Dendritic cell treated with granulocyte-macrophage colony-stimulating factor and Interleukin-4, amounts not matched to agents 40 ng/mL and 50 ng/mL, for 4 days (primary cell): ENCODE measurements around the gene UNC13A.
"Not testable (repeated sequence)": the region's sequence is repeated elsewhere in the genome, so short reads cannot be mapped to it uniquely, and the experiment has no call there.

Experiments used
- H3K27ac Mint-ChIP-seq: one replicate; pipeline ENCODE4 v1.8.0; 2022; ENCODE audit warnings: mild to moderate bottlenecking, mixed read lengths
- H3K27me3 Mint-ChIP-seq: one replicate; pipeline ENCODE4 v1.8.0; 2022; ENCODE audit warnings: mild to moderate bottlenecking, mixed read lengths
- H3K36me3 Mint-ChIP-seq: one replicate; pipeline ENCODE4 v1.8.0; 2022; ENCODE audit warnings: low read depth, mixed read lengths
- H3K4me1 Mint-ChIP-seq: one replicate; pipeline ENCODE4 v1.8.0; 2022; ENCODE audit warnings: low read depth, mixed read lengths
- H3K4me3 Mint-ChIP-seq: one replicate; pipeline ENCODE4 v1.8.0; 2022; ENCODE audit warnings: mild to moderate bottlenecking, moderate library complexity, mixed read lengths
- H3K9me3 Mint-ChIP-seq: one replicate; pipeline ENCODE4 v1.8.0; 2022; ENCODE audit warnings: mixed read lengths
- intact Hi-C: fragments of 100-400 bp; cut with micrococcal nuclease; formaldehyde crosslinking; loops from one replicate; pipeline ENCODE4 v1.15.0; 2022

UNC13A gene

GRCh38 chr19:17582613-17583012 lies 105.5 kb downstream of the UNC13A start:
- Mint-ChIP-seq H3K4me1 (peaks cover 46% of the 10 kb centered on the region), H3K4me3 (no peak overlapping the region), H3K27me3 (no peaks in the 10 kb centered on the region), H3K36me3 (peaks cover 63% of the 10 kb centered on the region), H3K27ac (no peak overlapping the region), H3K9me3 (no peaks in the 10 kb centered on the region)
- intact Hi-C loops, result no loop called here

DNA sequence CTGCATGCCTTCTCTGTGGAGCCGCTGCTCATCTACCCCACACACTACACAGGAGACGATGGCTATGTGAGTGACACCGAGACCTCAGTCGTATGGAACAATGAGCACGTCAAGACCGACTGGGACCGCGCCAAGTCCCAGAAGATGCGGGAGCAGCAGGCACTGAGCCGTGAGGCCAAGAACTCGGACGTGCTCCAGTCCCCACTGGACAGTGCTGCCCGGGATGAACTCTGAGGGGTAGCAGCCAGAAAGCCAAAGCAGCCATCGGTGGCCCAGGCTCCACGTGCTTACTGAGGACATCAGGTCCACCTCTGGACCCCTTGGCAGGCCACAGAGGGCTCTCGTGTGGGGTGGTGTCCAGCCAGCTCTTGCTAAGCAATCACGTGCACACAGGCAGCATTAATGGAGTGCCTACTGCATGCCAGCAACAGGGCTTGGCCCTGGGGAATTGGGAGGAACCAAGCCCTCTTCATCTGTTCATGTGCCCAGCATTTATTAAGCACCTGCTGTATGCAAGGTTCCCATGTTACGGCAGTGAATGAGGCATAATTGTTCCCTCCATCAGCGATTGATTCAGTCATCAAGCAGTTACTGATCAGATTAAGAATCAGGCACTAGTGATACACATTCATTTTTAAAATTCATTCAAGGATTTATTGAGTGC lies 106.8 kb downstream of the UNC13A start:
- Mint-ChIP-seq H3K4me3 (no peak overlapping the region), H3K27ac (no peak overlapping the region), H3K4me1 (peaks cover 59% of the 10 kb centered on the region), H3K9me3 (no peaks in the 10 kb centered on the region), H3K36me3 (peaks cover 75% of the 10 kb centered on the region), H3K27me3 (no peaks in the 10 kb centered on the region)
- intact Hi-C loops, result no loop called here

GRCh38 chr19:17580470-17581144 lies 107.5 kb downstream of the UNC13A start:
- no peaks in the 10 kb centered on the region for H3K9me3 Mint-ChIP-seq
- peaks cover 83% of the 10 kb centered on the region for H3K36me3 Mint-ChIP-seq
- peaks cover 66% of the 10 kb centered on the region for H3K4me1 Mint-ChIP-seq
- no peak overlapping the region for H3K4me3 Mint-ChIP-seq
- intact Hi-C loops, result no loop called here
- H3K27ac Mint-ChIP-seq, result peak overlapping the region; percentile 59
- H3K27me3 Mint-ChIP-seq, result no peaks in the 10 kb centered on the region

GRCh38 chr19:17579661-17580244 lies 108.4 kb downstream of the UNC13A start:
- intact Hi-C loops, result no loop called here
- H3K27me3 Mint-ChIP-seq, result no peaks in the 10 kb centered on the region
- peak overlapping the region; percentile 59 for H3K27ac Mint-ChIP-seq
- H3K36me3 Mint-ChIP-seq, result peaks cover 91% of the 10 kb centered on the region
- peaks cover 66% of the 10 kb centered on the region for H3K4me1 Mint-ChIP-seq
- H3K9me3 Mint-ChIP-seq, result no peaks in the 10 kb centered on the region
- H3K4me3 Mint-ChIP-seq, result no peak overlapping the region

GRCh38 chr19:17577457-17578097 lies 110.6 kb downstream of the UNC13A start:
- Mint-ChIP-seq H3K4me3 (no peak overlapping the region), H3K9me3 (no peaks in the 10 kb centered on the region), H3K4me1 (peaks cover 64% of the 10 kb centered on the region), H3K27ac (peak overlapping the region; percentile 30), H3K27me3 (no peaks in the 10 kb centered on the region), H3K36me3 (peaks cover 94% of the 10 kb centered on the region)
- intact Hi-C loops, result no loop called here

- Mint-ChIP-seq H3K27ac (peak overlapping the region; percentile 30), H3K9me3 (no peaks in the 10 kb centered on the region), H3K4me3 (no peak overlapping the region), H3K4me1 (peaks cover 68% of the 10 kb centered on the region), H3K36me3 (peaks cover 94% of the 10 kb centered on the region), H3K27me3 (no peaks in the 10 kb centered on the region)
- intact Hi-C loops, result no loop called here
Measured at GRCh38 chr19:17576758-17577456, 111.2 kb downstream of the UNC13A start.

GRCh38 chr19:17575871-17576757 lies 112.0 kb downstream of the UNC13A start:
- H3K27me3 Mint-ChIP-seq, result no peaks in the 10 kb centered on the region
- H3K4me1 Mint-ChIP-seq, result peaks cover 66% of the 10 kb centered on the region
- H3K4me3 Mint-ChIP-seq, result no peak overlapping the region
- peak overlapping the region; percentile 54 for H3K27ac Mint-ChIP-seq
- intact Hi-C loops, result no loop called here
- H3K36me3 Mint-ChIP-seq, result peaks cover 94% of the 10 kb centered on the region
- H3K9me3 Mint-ChIP-seq, result no peaks in the 10 kb centered on the region

GRCh38 chr19:17572638-17573037 lies 115.5 kb downstream of the UNC13A start:
- H3K9me3 Mint-ChIP-seq, result no peaks in the 10 kb centered on the region
- H3K27ac Mint-ChIP-seq, result peak overlapping the region; percentile 1
- peaks cover 37% of the 10 kb centered on the region for H3K4me1 Mint-ChIP-seq
- intact Hi-C loops, result no loop called here
- no peak overlapping the region for H3K4me3 Mint-ChIP-seq
- no peaks in the 10 kb centered on the region for H3K27me3 Mint-ChIP-seq
- H3K36me3 Mint-ChIP-seq, result peaks cover 94% of the 10 kb centered on the region

DNA sequence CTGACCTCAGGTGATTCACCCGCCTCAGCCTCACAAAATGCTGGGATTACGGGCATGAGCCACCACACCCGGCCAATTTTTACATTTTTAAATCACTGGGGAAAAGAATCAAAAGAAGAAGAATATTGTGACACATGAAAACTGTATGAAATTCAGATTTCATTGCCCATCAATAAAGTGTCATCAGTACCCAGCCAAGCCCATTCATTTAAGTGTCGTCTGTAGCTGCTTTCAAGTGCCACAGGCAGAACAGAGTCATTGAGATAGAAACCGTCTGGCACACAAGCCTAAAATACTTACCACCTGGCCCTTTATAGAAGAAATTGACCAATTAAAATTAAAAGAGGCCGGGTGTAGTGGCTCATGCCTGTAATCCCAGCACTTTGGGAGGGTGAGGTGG lies 117.4 kb downstream of the UNC13A start:
- peaks cover 94% of the 10 kb centered on the region for H3K36me3 Mint-ChIP-seq
- no peak overlapping the region for H3K27ac Mint-ChIP-seq
- intact Hi-C loops, result no loop called here
- H3K4me3 Mint-ChIP-seq, result no peak overlapping the region
- no peaks in the 10 kb centered on the region for H3K9me3 Mint-ChIP-seq
- H3K27me3 Mint-ChIP-seq, result no peaks in the 10 kb centered on the region
- H3K4me1 Mint-ChIP-seq, result peaks cover 21% of the 10 kb centered on the region

- H3K4me1 Mint-ChIP-seq, result peaks cover 24% of the 10 kb centered on the region
- peaks cover 94% of the 10 kb centered on the region for H3K36me3 Mint-ChIP-seq
- H3K4me3 Mint-ChIP-seq, H3K27ac Mint-ChIP-seq, H3K27me3 Mint-ChIP-seq, intact Hi-C loops, H3K9me3 Mint-ChIP-seq: not testable (repeated sequence)
Measured at GRCh38 chr19:17570291-17570690, 117.9 kb downstream of the UNC13A start.

- Mint-ChIP-seq H3K4me3 (no peak overlapping the region), H3K4me1 (peaks cover 27% of the 10 kb centered on the region), H3K27ac (no peak overlapping the region), H3K36me3 (peaks cover 100% of the 10 kb centered on the region), H3K27me3 (no peaks in the 10 kb centered on the region), H3K9me3 (no peaks in the 10 kb centered on the region)
- intact Hi-C loops, result no loop called here
Measured at GRCh38 chr19:17567940-17568339, 120.2 kb downstream of the UNC13A start.

GRCh38 chr19:17565611-17566010 lies 122.5 kb downstream of the UNC13A start:
- no peaks in the 10 kb centered on the region for H3K27me3 Mint-ChIP-seq
- peaks cover 39% of the 10 kb centered on the region for H3K4me1 Mint-ChIP-seq
- H3K4me3 Mint-ChIP-seq, result no peak overlapping the region
- no peak overlapping the region for H3K27ac Mint-ChIP-seq
- H3K36me3 Mint-ChIP-seq, result peaks cover 100% of the 10 kb centered on the region
- intact Hi-C loops, result no loop called here
- no peaks in the 10 kb centered on the region for H3K9me3 Mint-ChIP-seq

- H3K27me3 Mint-ChIP-seq, result no peaks in the 10 kb centered on the region
- H3K9me3 Mint-ChIP-seq, result no peaks in the 10 kb centered on the region
- H3K36me3 Mint-ChIP-seq, result peaks cover 100% of the 10 kb centered on the region
- no peak overlapping the region for H3K4me3 Mint-ChIP-seq
- H3K27ac Mint-ChIP-seq, result peak overlapping the region; percentile 30
- H3K4me1 Mint-ChIP-seq, result peaks cover 47% of the 10 kb centered on the region
- intact Hi-C loops, result no loop called here
Measured at GRCh38 chr19:17564781-17565180, 123.4 kb downstream of the UNC13A start.
